Activated CD8-positive, alpha-beta T cell treated with anti-CD3 and anti-CD28 coated beads for 36 hours (primary cell): ENCODE results near the gene CADM2. TPM values are rescaled to one million over a fixed set of nuclear protein-coding genes. Genes with fewer than 3 reads are reported as not detected.
"Not testable (repeated sequence)": the region's sequence is repeated elsewhere in the genome, so short reads cannot be mapped to it uniquely, and the experiment has no call there.

Experiments
- ATAC-seq: fragments of 200-7000 bp; cut with Tn5 transposase; one replicate; pipeline ENCODE4 v1.10.0; 2021; ENCODE audit warnings: mild to moderate bottlenecking, moderate library complexity
- CTCF ChIA-PET: fragments of 350-600 bp; sonication (Branson Sonifier 250); formaldehyde crosslinking; loops from one replicate; lab custom pipeline; 2021; ENCODE audit warnings: antibody characterized with exemption; lab: Charles Lee
- POLR2A ChIA-PET: fragments of 350-600 bp; sonication (Branson Sonifier 250); formaldehyde crosslinking; loops from one replicate; lab custom pipeline; 2021; ENCODE audit warnings: antibody characterized with exemption; lab: Charles Lee
- DNase-seq: peaks from one replicate; pipeline ENCODE4 v3.0.0-alpha.2; 2020
- H3K27ac Mint-ChIP-seq: one replicate; pipeline ENCODE4 v1.8.0; 2021; ENCODE audit warnings: mild to moderate bottlenecking, mixed read lengths
- H3K27me3 Mint-ChIP-seq: one replicate; pipeline ENCODE4 v1.8.0; 2021; ENCODE audit warnings: mixed read lengths
- H3K36me3 Mint-ChIP-seq: one replicate; pipeline ENCODE4 v1.8.0; 2021; ENCODE audit warnings: low read depth, mixed read lengths
- H3K4me1 Mint-ChIP-seq: one replicate; pipeline ENCODE4 v1.8.0; 2021; ENCODE audit warnings: low read depth, mixed read lengths
- H3K4me3 Mint-ChIP-seq: one replicate; pipeline ENCODE4 v1.8.0; 2021; ENCODE audit warnings: mild to moderate bottlenecking, moderate library complexity, mixed read lengths
- H3K9me3 Mint-ChIP-seq: one replicate; pipeline ENCODE4 v1.8.0; 2021; ENCODE audit warnings: mixed read lengths
- CTCF ChIP-seq: fragments of 200-600 bp; IDR thresholded peaks from one replicate; pipeline ENCODE4 v1.8.0; 2022; ENCODE audit warnings: antibody characterized with exemption, mild to moderate bottlenecking
- intact Hi-C: fragments of 100-400 bp; cut with micrococcal nuclease; formaldehyde crosslinking; loops from one replicate; pipeline ENCODE4 v1.10.0; 2022
- total RNA-seq, 2 experiments: library from RNA; stranded (reverse); gene quantifications; one replicate each; pipeline ENCODE4 v1.2.3, GENCODE V29; 2021

The CADM2 gene
- total RNA-seq, 2 experiments from 2014 or later: 0.38 TPM; not detected in 1

GRCh38 chr3:85507052-85507451 lies 548.3 kb downstream of the CADM2 start:
- CTCF ChIA-PET, DNase-seq, ATAC-seq, intact Hi-C loops, H3K27ac Mint-ChIP-seq, H3K4me3 Mint-ChIP-seq, H3K27me3 Mint-ChIP-seq, H3K4me1 Mint-ChIP-seq, H3K9me3 Mint-ChIP-seq, POLR2A ChIA-PET, H3K36me3 Mint-ChIP-seq: not testable (repeated sequence)

GRCh38 chr3:85508659-85509058 lies 549.9 kb downstream of the CADM2 start:
- ChIA-PET CTCF (no interaction called here), POLR2A (no interaction called here)
- H3K4me1 Mint-ChIP-seq: no peaks in the 10 kb centered on the region
- TF ChIP-seq CTCF: no peak
- H3K27ac Mint-ChIP-seq: no peak overlapping the region
- H3K9me3 Mint-ChIP-seq: peaks cover 5% of the 10 kb centered on the region
- intact Hi-C loops: no loop called here
- no peaks in the 10 kb centered on the region for H3K36me3 Mint-ChIP-seq
- ATAC-seq: no peak
- H3K4me3 Mint-ChIP-seq: no peak overlapping the region
- DNase-seq: no peak
- H3K27me3 Mint-ChIP-seq: no peaks in the 10 kb centered on the region

DNA sequence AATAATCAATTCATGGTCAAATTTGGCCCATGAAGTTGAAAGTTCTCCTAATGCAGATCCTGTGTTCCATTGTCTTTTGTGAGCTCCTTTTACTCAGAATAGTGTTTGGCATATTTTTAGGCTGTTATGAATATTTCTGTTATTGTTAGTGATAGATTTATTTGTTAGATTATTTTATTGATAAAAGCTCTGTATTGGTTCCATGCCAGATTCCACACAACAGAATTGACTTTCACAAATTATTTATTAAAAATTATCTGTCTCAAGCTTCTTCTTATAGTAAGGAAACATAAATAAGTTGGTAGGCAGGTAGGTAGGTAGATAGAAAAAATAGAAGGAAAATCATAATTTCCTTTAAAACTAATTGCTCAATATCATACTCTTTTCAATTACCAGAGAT lies 557.4 kb downstream of the CADM2 start:
- Mint-ChIP-seq H3K27ac (no peak overlapping the region), H3K36me3 (no peaks in the 10 kb centered on the region), H3K4me3 (no peak overlapping the region), H3K9me3 (peaks cover 2% of the 10 kb centered on the region), H3K4me1 (no peaks in the 10 kb centered on the region), H3K27me3 (no peaks in the 10 kb centered on the region)
- DNase-seq (no peak), ATAC-seq (no peak)
- TF ChIP-seq CTCF: no peak
- ChIA-PET POLR2A (no interaction called here), CTCF (no interaction called here)
- intact Hi-C loops: no loop called here

DNA sequence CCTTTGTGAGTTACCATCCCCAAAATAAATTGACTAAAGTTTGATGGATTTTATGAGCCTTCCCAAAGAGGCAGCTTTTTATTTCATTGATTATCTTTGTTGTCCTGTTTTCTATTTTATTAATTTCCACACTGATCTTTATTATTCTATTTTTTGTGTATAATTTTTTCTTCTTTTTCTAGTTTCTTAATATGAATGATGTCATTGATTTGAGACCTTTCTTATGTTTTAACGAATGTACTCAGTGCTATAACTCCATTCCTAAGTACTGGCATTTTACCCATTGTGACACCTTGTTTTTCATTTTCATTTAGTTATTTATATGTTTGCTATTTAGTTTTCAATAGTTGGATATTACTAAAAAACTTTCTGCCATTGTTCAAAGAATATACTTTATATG lies 565.3 kb downstream of the CADM2 start:
- CTCF ChIA-PET: no interaction called here
- intact Hi-C loops: no loop called here
- Mint-ChIP-seq H3K4me3 (no peak overlapping the region), H3K9me3 (no peaks in the 10 kb centered on the region), H3K27ac (no peak overlapping the region), H3K27me3 (no peaks in the 10 kb centered on the region), H3K4me1 (no peaks in the 10 kb centered on the region), H3K36me3 (no peaks in the 10 kb centered on the region)
- ATAC-seq (no peak), DNase-seq (no peak)
- POLR2A ChIA-PET: no interaction called here
- no peak for TF ChIP-seq CTCF

- POLR2A ChIA-PET: no interaction called here
- H3K27ac Mint-ChIP-seq: no peak overlapping the region
- H3K4me3 Mint-ChIP-seq: no peak overlapping the region
- no peak for TF ChIP-seq CTCF
- H3K36me3 Mint-ChIP-seq: no peaks in the 10 kb centered on the region
- H3K4me1 Mint-ChIP-seq: no peaks in the 10 kb centered on the region
- DNase-seq (no peak), ATAC-seq (no peak)
- no peaks in the 10 kb centered on the region for H3K27me3 Mint-ChIP-seq
- H3K9me3 Mint-ChIP-seq: no peaks in the 10 kb centered on the region
- intact Hi-C loops: no loop called here
- CTCF ChIA-PET: no interaction called here
Measured at GRCh38 chr3:85525264-85525663, 566.5 kb downstream of the CADM2 start.

DNA sequence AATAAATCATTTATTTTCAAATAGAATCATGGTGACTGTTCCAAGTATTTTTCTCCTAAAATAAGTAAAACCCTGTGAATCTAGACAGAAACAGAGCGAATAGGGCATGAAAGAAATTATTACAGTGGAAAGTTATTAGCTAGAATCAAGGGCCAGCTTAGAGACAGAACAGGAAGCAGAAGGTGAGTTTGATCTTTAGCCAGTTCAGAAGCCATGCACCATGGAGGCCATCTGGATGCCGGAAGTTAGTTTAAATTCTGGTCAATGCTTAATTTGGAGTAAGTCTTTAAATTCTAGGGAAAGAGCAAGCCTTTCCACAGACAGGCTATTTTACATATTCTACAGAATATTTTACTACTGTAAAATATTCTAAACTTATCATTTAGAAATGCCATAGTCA lies 574.8 kb downstream of the CADM2 start:
- POLR2A ChIA-PET: no interaction called here
- intact Hi-C loops: no loop called here
- ATAC-seq: no peak

More for the DNA sequence above, 574.8 kb downstream of the CADM2 start:
- no peak for DNase-seq
- TF ChIP-seq CTCF: no peak
- CTCF ChIA-PET: no interaction called here
- no peak overlapping the region for H3K27ac Mint-ChIP-seq
- no peaks in the 10 kb centered on the region for H3K4me1 Mint-ChIP-seq
- H3K36me3 Mint-ChIP-seq: no peaks in the 10 kb centered on the region
- no peaks in the 10 kb centered on the region for H3K27me3 Mint-ChIP-seq
- no peaks in the 10 kb centered on the region for H3K9me3 Mint-ChIP-seq
- H3K4me3 Mint-ChIP-seq: no peak overlapping the region
